Measurements from ENCODE around the gene CYB5A. TPM values are rescaled to one million over a fixed set of nuclear protein-coding genes. Genes with fewer than 3 reads are reported as not detected.
A peak's percentile ranks its signal among the peaks of the same experiment; 100 is the strongest.

The CYB5A gene
- total RNA-seq, 1 donor from 2014 or later, result 36.0 TPM

- no peak for DNase-seq (ENCODE audit: low spot score)
- H3K27ac Mint-ChIP-seq, result no peak overlapping the region
- no peak overlapping the region for H3K4me3 Mint-ChIP-seq
- H3K27me3 Mint-ChIP-seq (ENCODE audit: insufficient read depth), result peaks cover 3% of the 10 kb centered on the region
- no peaks in the 10 kb centered on the region for H3K36me3 Mint-ChIP-seq (ENCODE audit: low read depth)
- intact Hi-C loops (cut with micrococcal nuclease), result no loop called here
- no peaks in the 10 kb centered on the region for H3K4me1 Mint-ChIP-seq (ENCODE audit: low read depth)
- no peaks in the 10 kb centered on the region for H3K9me3 Mint-ChIP-seq
Measured at GRCh38 chr18:74226156-74226555, 65.6 kb downstream of the CYB5A start.

- intact Hi-C loops (cut with micrococcal nuclease), result no loop called here
- Mint-ChIP-seq H3K27me3 (ENCODE audit: insufficient read depth) (peaks cover 3% of the 10 kb centered on the region), H3K27ac (no peak overlapping the region), H3K4me3 (no peak overlapping the region), H3K4me1 (ENCODE audit: low read depth) (no peaks in the 10 kb centered on the region), H3K9me3 (no peaks in the 10 kb centered on the region), H3K36me3 (ENCODE audit: low read depth) (no peaks in the 10 kb centered on the region)
- DNase-seq (ENCODE audit: low spot score), result no peak
Measured at GRCh38 chr18:74225193-74225840, 66.4 kb downstream of the CYB5A start.

DNA sequence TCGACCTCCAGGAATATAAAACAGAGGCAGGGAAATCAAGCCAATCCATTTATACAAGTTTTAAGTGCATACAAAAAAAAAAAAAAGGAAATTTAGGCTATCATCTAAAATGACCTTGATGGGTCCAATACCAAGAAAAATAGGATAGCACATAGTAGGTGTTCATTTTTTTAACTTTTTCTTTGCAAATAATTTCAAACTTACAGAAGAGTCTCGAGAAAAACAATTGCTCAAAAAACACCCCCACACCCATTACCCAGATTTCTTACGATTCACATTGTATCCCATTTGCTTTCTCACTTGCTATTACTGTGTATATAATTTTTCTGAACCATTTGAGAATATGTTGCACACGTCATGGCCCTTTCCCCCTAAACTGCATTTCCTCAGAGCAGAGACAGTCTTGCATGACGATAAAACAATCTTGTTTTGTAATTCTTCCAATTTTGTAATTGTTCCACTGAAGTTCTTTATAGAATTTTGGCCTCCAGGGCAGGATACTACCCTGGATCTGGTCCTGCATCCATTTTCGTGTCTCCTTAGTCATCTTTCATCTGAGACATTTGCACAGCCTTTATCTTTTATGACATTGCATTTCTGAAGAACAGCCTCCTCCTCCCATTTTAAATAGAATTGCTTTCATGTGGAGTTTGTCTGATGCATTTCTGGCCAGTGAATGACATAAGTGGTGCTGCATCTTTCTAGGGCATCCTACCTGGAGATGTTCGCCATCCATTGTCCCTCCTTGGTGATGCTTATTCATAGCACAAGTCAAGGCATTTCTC is 68.9 kb downstream of the CYB5A start:
- Mint-ChIP-seq H3K27me3 (ENCODE audit: insufficient read depth) (peaks cover 3% of the 10 kb centered on the region), H3K9me3 (no peaks in the 10 kb centered on the region), H3K4me1 (ENCODE audit: low read depth) (no peaks in the 10 kb centered on the region), H3K36me3 (ENCODE audit: low read depth) (no peaks in the 10 kb centered on the region), H3K4me3 (no peak overlapping the region), H3K27ac (no peak overlapping the region)
- DNase-seq (ENCODE audit: low spot score), result no peak
- intact Hi-C loops (cut with micrococcal nuclease), result no loop called here

- H3K4me1 Mint-ChIP-seq (ENCODE audit: low read depth), result no peaks in the 10 kb centered on the region
- intact Hi-C loops (cut with micrococcal nuclease), result no loop called here
- H3K9me3 Mint-ChIP-seq, result no peaks in the 10 kb centered on the region
- no peak overlapping the region for H3K27ac Mint-ChIP-seq
- no peak for DNase-seq (ENCODE audit: low spot score)
- H3K27me3 Mint-ChIP-seq (ENCODE audit: insufficient read depth), result peaks cover 3% of the 10 kb centered on the region
- H3K4me3 Mint-ChIP-seq, result no peak overlapping the region
- no peaks in the 10 kb centered on the region for H3K36me3 Mint-ChIP-seq (ENCODE audit: low read depth)
Measured at GRCh38 chr18:74221081-74221480, 70.7 kb downstream of the CYB5A start.

DNA sequence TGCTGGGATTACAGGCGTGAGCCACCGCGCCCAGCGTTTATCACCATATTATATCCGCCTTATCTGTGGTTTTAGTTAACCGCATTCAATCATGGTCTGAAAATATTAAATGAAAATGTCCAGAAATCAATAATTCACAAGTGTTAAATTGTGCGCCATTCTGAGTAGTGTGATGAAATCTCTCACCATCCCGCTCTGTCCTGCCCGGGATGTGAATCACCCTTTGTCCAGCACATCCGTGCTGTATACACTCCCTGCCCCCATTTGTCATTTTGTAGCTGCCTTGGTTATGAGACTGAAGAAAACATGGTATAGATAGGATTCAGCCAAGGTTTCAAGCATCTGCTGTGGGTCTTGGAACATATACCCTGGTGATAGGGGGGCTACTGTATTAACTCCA is 72.7 kb downstream of the CYB5A start:
- Mint-ChIP-seq H3K4me3 (no peak overlapping the region), H3K9me3 (no peaks in the 10 kb centered on the region), H3K27ac (no peak overlapping the region), H3K36me3 (ENCODE audit: low read depth) (no peaks in the 10 kb centered on the region), H3K27me3 (ENCODE audit: insufficient read depth) (peaks cover 5% of the 10 kb centered on the region), H3K4me1 (ENCODE audit: low read depth) (no peaks in the 10 kb centered on the region)
- intact Hi-C loops (cut with micrococcal nuclease), result no loop called here
- no peak for DNase-seq (ENCODE audit: low spot score)

- H3K36me3 Mint-ChIP-seq (ENCODE audit: low read depth), result no peaks in the 10 kb centered on the region
- DNase-seq (ENCODE audit: low spot score), result no peak
- no peak overlapping the region for H3K27ac Mint-ChIP-seq
- no peaks in the 10 kb centered on the region for H3K4me1 Mint-ChIP-seq (ENCODE audit: low read depth)
- H3K9me3 Mint-ChIP-seq, result no peaks in the 10 kb centered on the region
- intact Hi-C loops (cut with micrococcal nuclease), result no loop called here
- peaks cover 7% of the 10 kb centered on the region for H3K27me3 Mint-ChIP-seq (ENCODE audit: insufficient read depth)
- H3K4me3 Mint-ChIP-seq, result no peak overlapping the region
Measured at GRCh38 chr18:74217476-74218143, 74.2 kb downstream of the CYB5A start.

DNA sequence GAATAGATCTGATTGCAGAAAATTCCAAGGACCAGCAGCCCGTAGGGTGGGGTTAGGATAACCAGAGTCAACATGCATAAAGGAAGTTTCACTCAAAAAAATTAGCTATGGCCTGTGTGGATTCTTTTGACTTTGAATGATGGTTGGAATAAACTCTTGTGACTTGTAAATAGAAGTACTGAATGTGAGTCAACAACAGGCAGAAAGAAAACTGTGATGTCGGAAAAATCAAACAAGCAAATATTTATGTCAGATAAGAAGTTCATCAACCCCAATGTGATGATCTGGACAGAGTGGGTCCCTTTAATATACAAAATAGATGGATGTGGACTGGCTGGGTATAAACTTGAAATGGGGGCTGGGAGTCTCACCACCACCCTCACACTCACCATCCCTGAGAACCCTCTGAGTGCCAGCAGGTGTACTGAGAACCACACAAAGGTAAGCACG is 75.1 kb downstream of the CYB5A start:
- no peaks in the 10 kb centered on the region for H3K4me1 Mint-ChIP-seq (ENCODE audit: low read depth)

GRCh38 chr18:74215863-74216262 is 75.9 kb downstream of the CYB5A start:
- H3K36me3 Mint-ChIP-seq (ENCODE audit: low read depth), result no peaks in the 10 kb centered on the region
- peaks cover 10% of the 10 kb centered on the region for H3K27me3 Mint-ChIP-seq (ENCODE audit: insufficient read depth)

More for the DNA sequence above, 75.1 kb downstream of the CYB5A start:
- H3K4me3 Mint-ChIP-seq, result no peak overlapping the region
- no peak overlapping the region for H3K27ac Mint-ChIP-seq
- intact Hi-C loops (cut with micrococcal nuclease), result no loop called here
- H3K9me3 Mint-ChIP-seq, result no peaks in the 10 kb centered on the region
- H3K27me3 Mint-ChIP-seq (ENCODE audit: insufficient read depth), result peaks cover 7% of the 10 kb centered on the region
- no peaks in the 10 kb centered on the region for H3K36me3 Mint-ChIP-seq (ENCODE audit: low read depth)
- no peak for DNase-seq (ENCODE audit: low spot score)

GRCh38 chr18:74213429-74213828 is 78.3 kb downstream of the CYB5A start:
- Mint-ChIP-seq H3K4me3 (no peak overlapping the region), H3K27me3 (ENCODE audit: insufficient read depth) (peaks cover 10% of the 10 kb centered on the region), H3K4me1 (ENCODE audit: low read depth) (no peaks in the 10 kb centered on the region), H3K36me3 (ENCODE audit: low read depth) (no peaks in the 10 kb centered on the region), H3K9me3 (no peaks in the 10 kb centered on the region), H3K27ac (no peak overlapping the region)
- no peak for DNase-seq (ENCODE audit: low spot score)
- intact Hi-C loops (cut with micrococcal nuclease), result no loop called here

More at GRCh38 chr18:74215863-74216262, 75.9 kb downstream of the CYB5A start:
- Mint-ChIP-seq H3K27ac (no peak overlapping the region), H3K4me1 (ENCODE audit: low read depth) (no peaks in the 10 kb centered on the region), H3K4me3 (no peak overlapping the region), H3K9me3 (no peaks in the 10 kb centered on the region)
- no peak for DNase-seq (ENCODE audit: low spot score)
- intact Hi-C loops (cut with micrococcal nuclease), result no loop called here

DNA sequence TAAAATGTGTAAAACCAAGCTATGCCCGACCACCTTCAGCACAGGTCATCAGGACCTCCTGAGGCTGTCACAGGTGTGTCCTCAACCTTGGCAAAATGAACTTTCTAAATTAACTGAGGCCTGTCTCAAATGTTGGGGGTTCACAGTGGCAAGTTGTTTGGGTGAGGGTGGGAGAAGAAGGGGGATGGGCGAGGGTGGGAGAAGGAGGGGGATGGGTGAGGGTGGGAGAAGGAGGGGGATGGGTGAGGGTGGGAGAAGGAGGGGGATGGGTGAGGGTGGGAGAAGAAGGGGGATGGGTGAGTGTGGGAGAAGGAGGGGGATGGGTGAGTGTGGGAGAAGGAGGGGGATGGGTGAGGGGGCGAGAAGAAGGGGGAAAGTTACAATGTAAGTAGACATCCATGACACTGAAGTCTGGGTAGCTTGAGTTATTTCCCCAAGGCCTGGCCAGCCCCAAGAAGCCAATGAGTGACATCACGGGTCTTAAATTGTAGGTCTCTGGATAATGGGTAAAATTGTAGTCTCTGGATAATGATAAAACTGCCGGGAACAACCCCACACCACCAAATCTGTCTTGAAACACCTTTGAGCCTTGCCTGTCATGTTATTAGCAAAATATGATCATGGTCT is 87.1 kb downstream of the CYB5A start:
- no peak overlapping the region for H3K27ac Mint-ChIP-seq
- H3K4me3 Mint-ChIP-seq, result no peak overlapping the region
- no peak for DNase-seq (ENCODE audit: low spot score)
- no peaks in the 10 kb centered on the region for H3K9me3 Mint-ChIP-seq
- H3K4me1 Mint-ChIP-seq (ENCODE audit: low read depth), result no peaks in the 10 kb centered on the region
- intact Hi-C loops (cut with micrococcal nuclease), result no loop called here
- no peaks in the 10 kb centered on the region for H3K36me3 Mint-ChIP-seq (ENCODE audit: low read depth)
- H3K27me3 Mint-ChIP-seq (ENCODE audit: insufficient read depth), result no peaks in the 10 kb centered on the region

GRCh38 chr18:74203811-74204210 is 88.0 kb downstream of the CYB5A start:
- peak overlapping the region; percentile 23 for H3K27ac Mint-ChIP-seq
- no peaks in the 10 kb centered on the region for H3K9me3 Mint-ChIP-seq
- intact Hi-C loops (cut with micrococcal nuclease), result no loop called here
- H3K4me3 Mint-ChIP-seq, result no peak overlapping the region
- H3K27me3 Mint-ChIP-seq (ENCODE audit: insufficient read depth), result peaks cover 1% of the 10 kb centered on the region
- no peak for DNase-seq (ENCODE audit: low spot score)
- no peaks in the 10 kb centered on the region for H3K36me3 Mint-ChIP-seq (ENCODE audit: low read depth)
- H3K4me1 Mint-ChIP-seq (ENCODE audit: low read depth), result no peaks in the 10 kb centered on the region
